ENCODE data around the gene HACL1. TPM values are rescaled to one million over a fixed set of nuclear protein-coding genes. Genes with fewer than 3 reads are reported as not detected.
"Not testable (repeated sequence)": the region's sequence is repeated elsewhere in the genome, so short reads cannot be mapped to it uniquely, and the experiment has no call there.

The HACL1 gene
- total and polyA plus RNA-seq, 2 experiments from 2014 or later: 11.0 to 11.2 TPM

DNA sequence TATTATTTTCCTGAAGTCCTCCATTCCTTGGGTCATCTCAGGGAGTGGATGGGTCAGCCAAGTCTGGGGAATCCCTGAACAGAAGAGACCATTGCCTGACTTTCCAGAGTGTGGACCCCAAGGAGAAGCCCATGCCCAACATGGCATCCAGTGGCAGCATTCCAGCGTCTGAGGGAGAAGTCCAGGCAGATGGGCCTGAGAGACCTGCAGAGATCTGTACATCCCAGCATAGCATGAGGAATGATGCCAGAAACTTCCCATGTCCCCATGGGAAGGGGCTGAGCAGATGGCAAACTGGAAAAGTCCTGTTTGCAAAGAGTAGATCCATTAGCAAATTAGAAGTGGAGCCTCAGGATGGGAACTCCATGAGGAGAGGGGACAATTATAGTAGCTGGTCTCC lies 62.3 kb downstream of the HACL1 start:
- H3K9me3 ChIP-seq (ENCODE audit: low read depth): no peaks in the 10 kb centered on the region
- no peaks in the 10 kb centered on the region for H3K27me3 ChIP-seq
- no peak overlapping the region for H3K4me3 ChIP-seq
- no peak for DNase-seq (ENCODE audit: low read depth in 1 of 2, low spot score in 1 of 2)
- TF ChIP-seq, protein P1, sequence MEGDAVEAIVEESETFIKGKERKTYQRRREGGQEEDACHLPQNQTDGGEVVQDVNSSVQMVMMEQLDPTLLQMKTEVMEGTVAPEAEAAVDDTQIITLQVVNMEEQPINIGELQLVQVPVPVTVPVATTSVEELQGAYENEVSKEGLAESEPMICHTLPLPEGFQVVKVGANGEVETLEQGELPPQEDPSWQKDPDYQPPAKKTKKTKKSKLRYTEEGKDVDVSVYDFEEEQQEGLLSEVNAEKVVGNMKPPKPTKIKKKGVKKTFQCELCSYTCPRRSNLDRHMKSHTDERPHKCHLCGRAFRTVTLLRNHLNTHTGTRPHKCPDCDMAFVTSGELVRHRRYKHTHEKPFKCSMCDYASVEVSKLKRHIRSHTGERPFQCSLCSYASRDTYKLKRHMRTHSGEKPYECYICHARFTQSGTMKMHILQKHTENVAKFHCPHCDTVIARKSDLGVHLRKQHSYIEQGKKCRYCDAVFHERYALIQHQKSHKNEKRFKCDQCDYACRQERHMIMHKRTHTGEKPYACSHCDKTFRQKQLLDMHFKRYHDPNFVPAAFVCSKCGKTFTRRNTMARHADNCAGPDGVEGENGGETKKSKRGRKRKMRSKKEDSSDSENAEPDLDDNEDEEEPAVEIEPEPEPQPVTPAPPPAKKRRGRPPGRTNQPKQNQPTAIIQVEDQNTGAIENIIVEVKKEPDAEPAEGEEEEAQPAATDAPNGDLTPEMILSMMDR (IDR thresholded peaks at IDR 0.05; ENCODE audit: low read depth, low read length): no peak
- no peaks in the 10 kb centered on the region for H3K4me1 ChIP-seq (ENCODE audit: low read depth)
- no peaks in the 10 kb centered on the region for H3K36me3 ChIP-seq
- H3K27ac ChIP-seq: no peak overlapping the region

DNA sequence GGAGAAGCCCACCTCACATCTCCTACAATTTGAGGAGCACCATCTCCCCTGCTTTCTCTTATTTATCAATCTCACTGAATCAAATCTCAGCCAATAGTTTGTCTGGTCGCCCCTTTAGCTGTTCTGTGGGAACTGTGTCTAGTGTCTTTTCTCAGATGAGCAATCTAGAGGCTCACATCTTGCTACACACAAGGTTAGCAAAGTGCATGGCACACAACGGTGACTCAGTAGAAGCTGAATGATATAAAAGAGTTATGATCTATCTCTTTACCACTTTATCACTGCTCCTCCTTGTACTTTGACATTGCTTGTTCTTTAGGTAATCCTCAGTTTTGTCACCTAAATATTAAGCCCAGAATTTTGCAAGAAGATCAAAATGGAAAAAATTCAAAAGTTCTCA lies 63.0 kb downstream of the HACL1 start:
- Histone ChIP-seq H3K9me3 (ENCODE audit: low read depth) (no peaks in the 10 kb centered on the region), H3K36me3 (no peaks in the 10 kb centered on the region), H3K27me3 (no peaks in the 10 kb centered on the region), H3K4me3 (no peak overlapping the region), H3K27ac (no peak overlapping the region), H3K4me1 (ENCODE audit: low read depth) (no peaks in the 10 kb centered on the region)
- DNase-seq (ENCODE audit: low read depth in 1 of 2, low spot score in 1 of 2): no peak
- TF ChIP-seq, protein P1 (IDR thresholded peaks at IDR 0.05; ENCODE audit: low read depth, low read length): no peak

DNA sequence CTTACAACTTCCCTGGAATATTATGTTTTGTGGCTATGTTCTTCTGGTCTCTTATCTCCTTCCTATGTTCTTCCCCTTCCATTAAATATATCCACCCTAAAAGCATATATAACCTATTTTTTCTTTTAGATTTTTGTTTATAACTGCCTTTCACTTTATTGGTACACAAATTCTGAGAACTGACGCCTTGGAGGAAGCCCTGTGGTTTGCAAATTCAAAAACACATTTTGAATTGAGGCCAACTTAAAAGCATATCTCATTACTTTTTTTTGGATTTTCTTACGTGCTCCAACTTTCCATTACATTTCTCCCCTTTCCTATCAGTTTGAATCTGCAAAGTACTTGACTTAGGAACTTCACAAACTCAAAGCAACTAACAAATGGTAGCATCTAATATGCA lies 64.5 kb downstream of the HACL1 start:
- no peaks in the 10 kb centered on the region for H3K36me3 ChIP-seq
- TF ChIP-seq, protein P1 (IDR thresholded peaks at IDR 0.05; ENCODE audit: low read depth, low read length): no peak
- DNase-seq (ENCODE audit: low read depth in 1 of 2, low spot score in 1 of 2): no peak
- no peaks in the 10 kb centered on the region for H3K9me3 ChIP-seq (ENCODE audit: low read depth)
- no peaks in the 10 kb centered on the region for H3K27me3 ChIP-seq
- no peak overlapping the region for H3K4me3 ChIP-seq
- no peaks in the 10 kb centered on the region for H3K4me1 ChIP-seq (ENCODE audit: low read depth)
- no peak overlapping the region for H3K27ac ChIP-seq

DNA sequence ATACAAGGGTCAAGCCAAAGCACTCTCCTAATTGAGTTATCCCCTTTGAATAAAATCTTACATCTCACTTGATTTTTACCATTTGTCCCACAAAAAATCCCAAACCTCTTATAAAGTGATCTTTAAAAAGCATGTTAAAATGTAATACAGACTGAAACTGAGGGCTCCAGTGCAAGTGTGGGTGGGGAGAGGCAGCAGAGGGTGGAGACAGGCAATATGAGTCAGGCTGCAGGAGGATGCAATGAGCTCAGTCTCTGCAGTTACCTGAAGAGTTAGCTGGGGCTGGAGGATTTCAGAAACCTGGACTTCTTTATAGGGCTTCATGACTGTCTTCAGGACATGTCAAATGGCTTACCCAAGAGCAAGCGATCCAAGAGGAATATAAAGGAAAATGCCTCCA lies 65.6 kb downstream of the HACL1 start:
- H3K27ac ChIP-seq: no peak overlapping the region
- no peaks in the 10 kb centered on the region for H3K36me3 ChIP-seq
- no peak for DNase-seq (ENCODE audit: low read depth in 1 of 2, low spot score in 1 of 2)
- H3K9me3 ChIP-seq (ENCODE audit: low read depth): no peaks in the 10 kb centered on the region
- TF ChIP-seq, protein P1 (IDR thresholded peaks at IDR 0.05; ENCODE audit: low read depth, low read length): no peak
- no peak overlapping the region for H3K4me3 ChIP-seq
- H3K4me1 ChIP-seq (ENCODE audit: low read depth): no peaks in the 10 kb centered on the region
- no peaks in the 10 kb centered on the region for H3K27me3 ChIP-seq

DNA sequence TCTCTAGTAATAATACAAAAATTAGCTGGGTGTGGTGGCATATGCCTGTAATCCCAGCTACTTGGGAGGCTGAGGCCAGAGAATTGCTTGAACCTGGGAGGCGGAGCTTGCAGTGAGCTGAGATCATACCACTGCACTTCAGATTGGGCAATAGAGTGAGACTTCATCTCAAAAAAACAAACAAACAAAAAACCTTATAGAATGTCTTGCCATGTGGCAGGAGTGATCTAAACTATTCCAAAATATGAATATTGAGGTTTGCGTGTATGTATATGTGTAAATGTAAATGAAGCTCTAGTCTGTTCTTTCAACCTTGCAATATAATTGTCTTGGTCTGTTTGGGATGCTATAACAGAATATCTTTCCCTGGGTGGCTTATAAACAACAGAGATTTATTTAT lies 68.8 kb downstream of the HACL1 start:
- DNase-seq (ENCODE audit: low read depth in 1 of 2, low spot score in 1 of 2); H3K4me3 ChIP-seq; H3K27me3 ChIP-seq; H3K27ac ChIP-seq; H3K36me3 ChIP-seq; H3K4me1 ChIP-seq (ENCODE audit: low read depth); H3K9me3 ChIP-seq (ENCODE audit: low read depth): not testable (repeated sequence)

DNA sequence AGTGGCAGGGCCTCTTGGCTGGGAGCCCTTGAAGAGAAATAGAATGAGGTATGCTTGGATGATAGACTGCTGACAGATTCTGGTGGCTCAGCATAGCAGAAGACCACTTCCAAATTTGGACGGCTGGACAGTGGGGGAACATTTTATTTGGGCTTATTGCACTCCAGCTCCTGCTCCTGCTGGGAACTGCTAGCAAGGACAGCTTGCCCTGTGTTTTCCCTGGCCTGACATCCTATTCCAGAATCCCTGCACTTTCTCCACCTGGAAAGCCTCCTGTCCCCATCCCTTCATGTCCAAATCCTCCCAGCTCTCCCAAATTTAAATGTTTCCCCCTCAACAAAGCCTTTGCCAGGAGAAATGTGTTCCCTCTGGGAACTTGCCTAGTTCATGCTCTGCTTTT lies 70.0 kb downstream of the HACL1 start:
- H3K36me3 ChIP-seq: no peaks in the 10 kb centered on the region
- no peak overlapping the region for H3K4me3 ChIP-seq
- H3K27ac ChIP-seq: peak overlapping the region; percentile 23
- no peak for DNase-seq (ENCODE audit: low read depth in 1 of 2, low spot score in 1 of 2)
- TF ChIP-seq, protein P1 (IDR thresholded peaks at IDR 0.05; ENCODE audit: low read depth, low read length): no peak
- no peaks in the 10 kb centered on the region for H3K27me3 ChIP-seq
- H3K4me1 ChIP-seq (ENCODE audit: low read depth): peaks cover 9% of the 10 kb centered on the region
- no peaks in the 10 kb centered on the region for H3K9me3 ChIP-seq (ENCODE audit: low read depth)

Data from cardiac muscle cell (in vitro differentiated cells and primary cell).